Activated naive CD8-positive, alpha-beta T cell treated with anti-CD3 and anti-CD28 coated beads, Interleukin-2, amount 50 U/mL, for 24 hours (primary cell): Measurements from ENCODE around the gene DNAJC16.
A peak's percentile ranks its signal among the peaks of the same experiment; 100 is the strongest.

Experiments
- ATAC-seq: fragments of 150-1000 bp; cut with Tn5 transposase; one replicate; pipeline ENCODE4 v1.10.0; 2021
- DNase-seq: peaks from one replicate; pipeline ENCODE4 v3.0.0; 2021
- H3K27ac Mint-ChIP-seq: one replicate; pipeline ENCODE4 v1.8.0; 2021; ENCODE audit warnings: mild to moderate bottlenecking, mixed read lengths
- H3K27me3 Mint-ChIP-seq: one replicate; pipeline ENCODE4 v1.8.0; 2021; ENCODE audit warnings: mixed read lengths
- H3K36me3 Mint-ChIP-seq: one replicate; pipeline ENCODE4 v1.8.0; 2021; ENCODE audit warnings: low read depth, mixed read lengths
- H3K4me1 Mint-ChIP-seq: one replicate; pipeline ENCODE4 v1.8.0; 2021; ENCODE audit warnings: mixed read lengths
- H3K4me3 Mint-ChIP-seq: one replicate; pipeline ENCODE4 v1.8.0; 2021; ENCODE audit warnings: mild to moderate bottlenecking, moderate library complexity, mixed read lengths
- H3K9me3 Mint-ChIP-seq: one replicate; pipeline ENCODE4 v1.8.0; 2021; ENCODE audit warnings: mixed read lengths

Gene DNAJC16

DNA sequence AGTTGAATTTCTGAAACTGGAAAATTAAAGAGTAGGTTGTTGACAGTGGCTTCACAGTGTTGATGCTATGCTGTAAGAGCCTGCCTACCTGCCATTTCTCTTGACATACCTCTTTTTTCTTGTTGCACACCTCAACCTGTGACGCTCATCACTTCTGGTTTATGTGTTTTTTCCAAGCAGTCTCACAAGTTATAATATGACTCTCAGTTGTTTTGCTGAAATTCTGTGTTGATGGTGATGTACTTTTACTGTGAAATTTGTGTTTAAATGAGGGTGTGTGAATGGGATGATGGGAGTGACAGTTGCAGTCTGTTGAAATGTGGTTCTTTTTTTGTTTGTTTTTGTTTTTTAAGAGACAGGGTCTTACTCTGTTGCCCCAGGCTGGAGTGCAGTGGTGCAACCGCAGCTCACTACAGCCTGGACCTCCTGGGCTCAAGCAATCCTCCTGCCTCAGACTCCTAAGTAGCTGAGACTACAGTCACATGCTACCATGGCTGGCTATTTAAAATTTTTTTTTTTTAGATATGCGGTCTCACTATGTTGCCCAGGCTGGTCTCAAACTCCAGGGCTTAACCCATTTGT is 97.6 kb downstream of the DNAJC16 start:
- Mint-ChIP-seq H3K27ac (peak overlapping the region; percentile 17), H3K9me3 (no peaks in the 10 kb centered on the region), H3K36me3 (peaks cover 33% of the 10 kb centered on the region), H3K4me3 (no peak overlapping the region), H3K27me3 (no peaks in the 10 kb centered on the region), H3K4me1 (peaks cover 73% of the 10 kb centered on the region)
- ATAC-seq (no peak), DNase-seq (no peak)

DNA sequence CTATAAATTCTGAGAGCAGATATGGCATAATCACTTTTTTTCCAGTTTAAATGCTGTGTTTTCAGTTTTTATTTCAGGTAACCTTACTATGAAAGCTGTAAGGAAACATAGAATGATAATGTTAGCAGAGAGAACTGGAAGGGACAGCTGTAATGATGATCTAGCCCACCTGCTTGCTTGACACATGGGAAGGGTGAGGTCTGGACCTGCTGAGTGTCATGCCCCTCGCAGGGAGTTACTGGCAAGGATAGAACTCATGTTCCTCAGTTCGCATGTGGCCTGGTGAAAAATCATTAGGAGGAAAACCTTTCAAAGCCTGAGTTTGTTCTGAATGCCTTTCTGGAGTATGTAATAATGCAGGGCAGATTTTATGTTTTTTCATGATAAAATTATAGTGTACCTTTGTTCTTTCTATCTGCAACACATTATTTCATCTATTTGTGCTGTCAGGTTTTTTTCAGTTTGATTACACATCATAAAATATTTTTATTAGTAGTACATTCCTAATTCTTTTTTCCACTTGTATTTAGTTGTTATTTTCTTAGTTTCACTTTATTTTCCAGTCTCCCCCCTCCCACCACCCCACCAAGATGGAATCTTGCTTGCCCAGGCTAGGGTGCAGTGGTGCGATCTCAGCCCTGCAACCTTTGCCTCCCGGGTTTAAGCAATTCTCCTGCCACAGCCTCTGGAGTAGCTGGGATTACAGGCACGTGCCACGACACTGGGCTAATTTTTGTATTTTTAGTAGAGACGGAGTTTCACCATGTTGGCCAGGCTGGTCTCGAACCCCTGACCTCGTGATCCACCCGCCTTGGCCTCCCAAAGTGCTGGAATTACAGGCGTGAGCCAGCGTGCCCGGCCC is 98.6 kb downstream of the DNAJC16 start:
- Mint-ChIP-seq H3K4me3 (no peak overlapping the region), H3K27ac (peak overlapping the region; percentile 13)
- ATAC-seq, result no peak

More for the DNA sequence above, 98.6 kb downstream of the DNAJC16 start:
- peaks cover 38% of the 10 kb centered on the region for H3K36me3 Mint-ChIP-seq
- no peaks in the 10 kb centered on the region for H3K27me3 Mint-ChIP-seq
- peaks cover 62% of the 10 kb centered on the region for H3K4me1 Mint-ChIP-seq
- H3K9me3 Mint-ChIP-seq, result no peaks in the 10 kb centered on the region
- no peak for DNase-seq
